NCI-H2227 (cell line): ENCODE data around the gene FAM184B.

Experiments
- DNase-seq: peaks from one replicate; lab custom pipeline; 2025; ENCODE audit not compliant: unreplicated experiment; lab: John Stamatoyannopoulos, UW

The FAM184B gene

DNA sequence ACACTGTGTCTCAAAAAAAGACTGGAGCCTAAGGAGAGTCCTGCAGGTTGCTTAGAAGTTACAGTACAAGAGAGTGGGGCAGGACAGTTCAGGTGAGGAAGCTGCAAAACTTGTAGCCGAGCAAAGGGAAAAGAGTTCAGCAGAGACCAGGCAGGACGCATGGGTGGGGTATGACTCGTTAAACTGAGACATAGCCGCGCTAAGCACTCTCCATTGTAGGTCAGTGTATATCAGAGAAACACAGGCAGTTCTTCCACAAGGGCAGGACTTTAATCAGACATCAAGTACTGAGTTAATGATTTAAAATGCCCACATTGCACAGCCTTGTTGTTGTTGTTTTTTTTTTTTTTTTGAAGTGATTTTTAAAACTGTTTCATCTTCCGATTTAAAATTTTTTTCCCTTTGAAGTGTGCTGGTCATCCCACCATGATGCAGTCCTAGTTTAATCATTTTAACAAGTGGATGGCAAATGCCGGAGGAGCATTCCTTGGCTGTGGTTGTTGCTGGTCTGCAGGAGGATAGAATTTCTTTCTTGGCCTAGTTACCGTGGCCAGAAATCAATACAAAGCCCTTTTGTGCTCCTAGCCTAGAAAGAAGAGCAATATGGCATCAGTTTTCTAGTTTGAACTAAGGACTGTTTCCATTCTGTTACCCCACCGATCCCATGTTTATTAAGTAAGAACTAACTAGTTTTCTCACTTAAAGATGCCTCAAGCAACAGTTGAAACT, 194.2 kb downstream of the FAM184B start:
- no peak for DNase-seq

GRCh38 chr4:17584521-17585213, 196.8 kb downstream of the FAM184B start:
- no peak for DNase-seq

- no peak for DNase-seq
These were observed 197.5 kb downstream of the FAM184B start for GRCh38 chr4:17583941-17584340.

- DNase-seq = no peak
These were observed 198.1 kb downstream of the FAM184B start for GRCh38 chr4:17583276-17583675.

GRCh38 chr4:17580969-17581368, 200.5 kb downstream of the FAM184B start:
- no peak for DNase-seq
